IMR-90 (cell line): ENCODE results near the gene DOK3. TPM values are rescaled to one million over a fixed set of nuclear protein-coding genes. Genes with fewer than 3 reads are reported as not detected.

ENCODE experiments used
- ATAC-seq: fragments of 200-7000 bp; cut with Tn5 transposase; 2 replicates; pipeline ENCODE4 v1.9.1; 2020; ENCODE audit warnings: low read depth, mild to moderate bottlenecking, moderate library complexity
- BruUV-seq: library from RNA; stranded (reverse); fragments of 400-500 nt; replicated peaks from 2 replicates; lab custom pipeline; 2021; lab: Mats Ljungman, UMichigan
- CTCF ChIA-PET: fragments of 300-600 bp; formaldehyde crosslinking; extraction: SDS; loops from one replicate; lab custom pipeline; 2021; ENCODE audit warnings: antibody characterized with exemption; lab: Yijun Ruan, JAX
- POLR2A ChIA-PET: fragments of 300-600 bp; sonication (Branson Sonifier 250); formaldehyde crosslinking; loops from one replicate; lab custom pipeline; 2022; ENCODE audit warnings: antibody characterized with exemption; ENCODE audit not compliant: unreplicated experiment; lab: Charles Lee
- DNase-seq: peaks from one replicate; pipeline ENCODE4 v3.0.0; 2013
- H2AFZ ChIP-seq: replicated peaks from 2 replicates; pipeline ENCODE3; 2013; ENCODE audit warnings: low read length, mild to moderate bottlenecking; ENCODE audit not compliant: poor library complexity
- H2AK5ac ChIP-seq: 2 replicates; pipeline ENCODE4 v1.6.1; 2013; ENCODE audit warnings: low read depth, low read length, inconsistent platforms
- H2AK9ac ChIP-seq: replicated peaks from 2 replicates; pipeline ENCODE3; 2013; ENCODE audit warnings: mild to moderate bottlenecking, low read depth, low read length, moderate library complexity; ENCODE audit not compliant: poor library complexity
- H2BK120ac ChIP-seq: 2 replicates; pipeline ENCODE4 v1.6.1; 2013; ENCODE audit warnings: low read depth, low read length, inconsistent platforms
- H2BK15ac ChIP-seq: 3 replicates; pipeline ENCODE4 v1.6.1; 2013; ENCODE audit warnings: low read depth, low read length, inconsistent platforms
- H2BK20ac ChIP-seq: 2 replicates; pipeline ENCODE4 v1.6.1; 2013; ENCODE audit warnings: low read depth, mild to moderate bottlenecking, inconsistent platforms, low read length, moderate library complexity
- H2BK5ac ChIP-seq: 2 replicates; pipeline ENCODE4 v1.6.1; 2013; ENCODE audit warnings: mild to moderate bottlenecking, low read depth, low read length, inconsistent platforms; ENCODE audit not compliant: poor library complexity, severe bottlenecking
- H3K14ac ChIP-seq: replicated peaks from 2 replicates; pipeline ENCODE4 v1.6.1; 2013; ENCODE audit warnings: low read depth, low read length, inconsistent platforms
- H3K18ac ChIP-seq: 2 replicates; pipeline ENCODE4 v1.6.1; 2013; ENCODE audit warnings: low read depth, low read length, control low read depth
- H3K23ac ChIP-seq: 2 replicates; pipeline ENCODE4 v1.6.1; 2013; ENCODE audit warnings: low read depth, low read length, inconsistent platforms
- H3K27ac ChIP-seq: 2 replicates; pipeline ENCODE4 v1.5.1; 2013; ENCODE audit warnings: mild to moderate bottlenecking, control low read depth, low read length; ENCODE audit not compliant: insufficient read depth
- H3K27me3 ChIP-seq: 2 replicates; pipeline ENCODE4 v1.6.1; 2013; ENCODE audit warnings: low read length; ENCODE audit not compliant: control insufficient read depth, insufficient read depth
- H3K36me3 ChIP-seq: 2 replicates; pipeline ENCODE4 v1.6.1; 2013; ENCODE audit warnings: low read length, mixed read lengths; ENCODE audit not compliant: control insufficient read depth, insufficient read depth
- H3K4ac ChIP-seq: 2 replicates; pipeline ENCODE4 v1.6.1; 2013; ENCODE audit warnings: low read depth, low read length, inconsistent platforms
- H3K4me1 ChIP-seq: 2 replicates; pipeline ENCODE4 v1.6.1; 2013; ENCODE audit warnings: low read length, mixed read lengths; ENCODE audit not compliant: control insufficient read depth, insufficient read depth
- H3K4me2 ChIP-seq: 2 replicates; pipeline ENCODE4 v1.6.1; 2013; ENCODE audit warnings: low read depth, mild to moderate bottlenecking, control low read depth, low read length, moderate library complexity
- H3K4me3 ChIP-seq: 2 replicates; pipeline ENCODE4 v1.5.1; 2013; ENCODE audit warnings: low read depth, mild to moderate bottlenecking, control low read depth, low read length, moderate library complexity; ENCODE audit not compliant: insufficient read depth
- H3K56ac ChIP-seq: 2 replicates; pipeline ENCODE4 v1.6.1; 2013; ENCODE audit warnings: low read length, inconsistent platforms; ENCODE audit not compliant: insufficient read depth; ENCODE audit errors: extremely low read depth
- H3K79me1 ChIP-seq, 2 experiments: 2 replicates each; pipeline ENCODE4 v1.6.1; 2013; ENCODE audit warnings: low read length in 2 of 2, inconsistent platforms in 1 of 2, low read depth in 1 of 2
- H3K9ac ChIP-seq: 2 replicates; pipeline ENCODE4 v1.6.1; 2013; ENCODE audit warnings: low read depth, low read length, control low read depth
- H3K9me1 ChIP-seq: 2 replicates; pipeline ENCODE4 v1.6.1; 2013; ENCODE audit warnings: low read length, inconsistent platforms; ENCODE audit not compliant: insufficient read depth
- H3K9me3 ChIP-seq: 2 replicates; pipeline ENCODE4 v1.6.1; 2013; ENCODE audit warnings: low read length; ENCODE audit not compliant: control insufficient read depth, insufficient read depth
- H4K20me1 ChIP-seq: 2 replicates; pipeline ENCODE4 v1.6.1; 2013; ENCODE audit warnings: low read length, inconsistent platforms; ENCODE audit not compliant: insufficient read depth
- H4K5ac ChIP-seq: 2 replicates; pipeline ENCODE4 v1.6.1; 2013; ENCODE audit warnings: mild to moderate bottlenecking, low read depth, low read length, control low read depth
- H4K8ac ChIP-seq, 2 experiments: 2 replicates each; pipeline ENCODE4 v1.6.1; 2013; ENCODE audit warnings: low read depth in 2 of 2, low read length in 2 of 2, control low read depth in 1 of 2, inconsistent platforms in 1 of 2
- H4K91ac ChIP-seq: 2 replicates; pipeline ENCODE4 v1.6.1; 2013; ENCODE audit warnings: low read depth, low read length, inconsistent platforms; ENCODE audit not compliant: insufficient read depth
- BHLHE40 ChIP-seq: fragments of 150-350 bp; IDR thresholded peaks from 2 replicates; pipeline ENCODE4 v1.6.1; 2016; ENCODE audit warnings: mild to moderate bottlenecking, low read depth, low read length
- CEBPB ChIP-seq: IDR thresholded peaks from 2 replicates; pipeline ENCODE4 v1.6.1; 2012; ENCODE audit warnings: low read depth, low read length, improper control_type of control experiment
- CHD1 ChIP-seq: IDR thresholded peaks from 2 replicates; pipeline ENCODE4 v1.6.1; 2012; ENCODE audit warnings: low read depth, low read length, improper control_type of control experiment
- FOS ChIP-seq: fragments of 150-350 bp; IDR thresholded peaks from 2 replicates; pipeline ENCODE4 v1.6.1; 2016; ENCODE audit warnings: low read depth, low read length
- MAFK ChIP-seq: IDR thresholded peaks from 2 replicates; pipeline ENCODE4 v1.6.1; 2012; ENCODE audit warnings: low read depth, low read length, improper control_type of control experiment
- MAZ ChIP-seq: IDR thresholded peaks from 2 replicates; pipeline ENCODE4 v1.6.1; 2012; ENCODE audit warnings: low read depth, mild to moderate bottlenecking, low read length, improper control_type of control experiment, moderate library complexity, borderline replicate concordance
- MXI1 ChIP-seq: IDR thresholded peaks from 2 replicates; pipeline ENCODE4 v1.6.1; 2012; ENCODE audit warnings: low read depth, mild to moderate bottlenecking, low read length, moderate library complexity, borderline replicate concordance
- NFE2L2 ChIP-seq: fragments of 150-350 bp; IDR thresholded peaks from 2 replicates; pipeline ENCODE4 v1.6.1; 2016; ENCODE audit warnings: low read depth, mild to moderate bottlenecking, low read length
- POLR2A ChIP-seq: IDR thresholded peaks from 2 replicates; pipeline ENCODE4 v1.6.1; 2012; ENCODE audit warnings: mild to moderate bottlenecking, low read depth, low read length
- RAD21 ChIP-seq: IDR thresholded peaks from 2 replicates; pipeline ENCODE4 v1.6.1; 2012; ENCODE audit warnings: low read length, improper control_type of control experiment
- RCOR1 ChIP-seq: IDR thresholded peaks from 2 replicates; pipeline ENCODE4 v1.6.1; 2012; ENCODE audit warnings: mild to moderate bottlenecking, low read length, improper control_type of control experiment; ENCODE audit not compliant: insufficient replicate concordance
- RFX5 ChIP-seq: IDR thresholded peaks from 2 replicates; pipeline ENCODE4 v1.8.0; 2012; ENCODE audit warnings: low read depth, mild to moderate bottlenecking, low read length, moderate library complexity
- SMC3 ChIP-seq: fragments of 150-350 bp; IDR thresholded peaks from 2 replicates; pipeline ENCODE4 v1.6.1; 2016; ENCODE audit warnings: low read depth, mild to moderate bottlenecking, antibody characterized with exemption, low read length, moderate library complexity
- WGBS, 2 experiments: methylation state at CpG; one replicate each; pipeline versions ENCODE4 v1.1.5 to v1.1.7; 2013; ENCODE audit warnings: missing lambda C conversion rate in 2 of 2; ENCODE audit not compliant: insufficient read length in 1 of 2; ENCODE audit errors: extremely low coverage in 2 of 2; 5-methylcytosine and 5-hydroxymethylcytosine counted together
- dilution Hi-C: fragments of 300-500 bp; cut with HindIII; formaldehyde crosslinking; loops from one replicate; pipeline ENCODE4 v1.14.3; 2018; ENCODE audit warnings: low sequenced_read_pairs; ENCODE audit not compliant: unreplicated experiment
- in situ Hi-C: fragments of 300-500 bp; cut with MboI; formaldehyde crosslinking; loops from 3 replicates; pipeline ENCODE4 v1.14.3; 2019; ENCODE audit warnings: low sequenced_read_pairs, inconsistent platforms, mixed read lengths
- intact Hi-C: fragments of 100-400 bp; cut with micrococcal nuclease; formaldehyde crosslinking; loops from 2 replicates; pipeline ENCODE4 v1.10.0; 2022
- polyA plus RNA-seq, 3 experiments: library from polyadenylated mRNA; depleted of rRNA; stranded (reverse); fragments of >200 nt; gene quantifications; 2 replicates each; pipeline ENCODE4 v1.2.3, GENCODE V29; 2012; ENCODE audit warnings: low replicate concordance in 1 of 3
- total RNA-seq: library from RNA; depleted of rRNA; stranded (reverse); fragments of >200 nt; gene quantifications from 2 replicates; pipeline ENCODE4 v1.2.3, GENCODE V29; 2012
- TF ChIP-seq, protein P1 (sequence below): fragments of 150-350 bp; IDR thresholded peaks from 2 replicates; pipeline ENCODE4 v1.6.1; 2016; ENCODE audit warnings: low read depth, mild to moderate bottlenecking, low read length, moderate library complexity, borderline replicate concordance
- TF ChIP-seq, protein P2 (sequence below): fragments of 150-350 bp; IDR thresholded peaks from 2 replicates; pipeline ENCODE4 v1.6.1; 2017; ENCODE audit warnings: mild to moderate bottlenecking, antibody characterized with exemption, low read length, low read depth
- TF ChIP-seq, protein P3 (sequence below): conservative IDR thresholded peaks from 2 replicates; pipeline ENCODE4 v1.5.1; 2012; ENCODE audit warnings: mild to moderate bottlenecking, low read depth, low read length, improper control_type of control experiment

DOK3 gene
- total and polyA plus RNA-seq, 2 of the 4 experiments (the other 2 are of a cell fraction): 0.54 to 3.9 TPM

DNA sequence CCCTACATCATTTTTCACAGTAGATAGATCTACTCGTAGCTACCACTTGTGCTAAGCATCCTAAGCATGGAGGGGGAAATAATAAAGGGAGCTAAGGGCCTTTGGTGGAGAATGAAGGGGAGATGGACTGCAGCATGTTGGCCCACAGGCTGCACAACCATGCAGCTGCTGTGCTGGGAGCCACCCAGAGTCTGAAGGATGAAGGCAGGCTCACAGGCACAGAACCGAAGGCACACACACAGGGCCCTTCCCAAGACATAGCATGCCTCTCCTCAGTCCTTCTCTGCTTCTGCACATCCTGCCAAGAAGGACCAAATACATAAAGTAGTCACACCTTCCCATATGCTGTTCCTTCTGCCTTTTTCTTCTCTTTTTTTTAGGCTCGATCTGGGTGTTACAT lies 38.1 kb upstream of the DOK3 start:
- BruUV-seq: no TSS peak
- Histone ChIP-seq H2BK20ac (peak overlapping the region; percentile 6; the same call in 1 of the 2 replicates), H3K27ac (peak overlapping the region; percentile 81; the same call in 1 of the 2 replicates), H2AK5ac (peak overlapping the region; percentile 46; the same call in 1 of the 2 replicates), H3K4me3 (no peak overlapping the region), H3K36me3 (peaks cover 3% of the 10 kb centered on the region; the same call in 1 of the 2 replicates), H3K9me3 (no peaks in the 10 kb centered on the region), H2BK5ac (peak overlapping the region; percentile 64), H3K4me2 (peak overlapping the region; percentile 48; the same call in 1 of the 2 replicates), H3K18ac (peak overlapping the region; percentile 50; the same call in 1 of the 2 replicates), H3K56ac (no peak overlapping the region), H3K23ac (peak overlapping the region; percentile 21; the same call in 1 of the 2 replicates), H3K79me1 (peaks cover 18 to 79% of the 10 kb centered on the region in 2 experiments), H3K4ac (peak overlapping the region; percentile 35), H2BK15ac (peak overlapping the region; percentile 29; the same call in 1 of the 3 replicates), H3K14ac (peak overlapping the region; percentile 11; the same call in 1 of the 2 replicates), H4K8ac (peak overlapping the region in 1 of 2 experiments; percentile 20; a peak in 2 of 4 replicates), H4K91ac (peak overlapping the region; percentile 18; the same call in 1 of the 2 replicates), H3K4me1 (peaks cover 23% of the 10 kb centered on the region), H4K5ac (peak overlapping the region; percentile 40), H3K27me3 (no peaks in the 10 kb centered on the region), H2AK9ac (no peak overlapping the region), H3K9ac (0 out of 2 replicates have a peak overlapping the region, but pooled peaks have one; percentile 20), H2AFZ (no peak overlapping the region), H4K20me1 (peaks cover 61% of the 10 kb centered on the region), H2BK120ac (peak overlapping the region; percentile 54; the same call in 1 of the 2 replicates), H3K9me1 (peaks cover 24% of the 10 kb centered on the region)
- ATAC-seq: no peak
- intact Hi-C loops: loop anchor here (2.0 kb wide), 1 partner anchor 51 kb away; no protein-coding TSS in a partner anchor
- POLR2A ChIA-PET: no interaction called here
- TF ChIP-seq RFX5: no peak
- no peak for TF ChIP-seq RCOR1
- no peak for TF ChIP-seq MAZ
- TF ChIP-seq MAFK: no peak
- TF ChIP-seq, protein P1, sequence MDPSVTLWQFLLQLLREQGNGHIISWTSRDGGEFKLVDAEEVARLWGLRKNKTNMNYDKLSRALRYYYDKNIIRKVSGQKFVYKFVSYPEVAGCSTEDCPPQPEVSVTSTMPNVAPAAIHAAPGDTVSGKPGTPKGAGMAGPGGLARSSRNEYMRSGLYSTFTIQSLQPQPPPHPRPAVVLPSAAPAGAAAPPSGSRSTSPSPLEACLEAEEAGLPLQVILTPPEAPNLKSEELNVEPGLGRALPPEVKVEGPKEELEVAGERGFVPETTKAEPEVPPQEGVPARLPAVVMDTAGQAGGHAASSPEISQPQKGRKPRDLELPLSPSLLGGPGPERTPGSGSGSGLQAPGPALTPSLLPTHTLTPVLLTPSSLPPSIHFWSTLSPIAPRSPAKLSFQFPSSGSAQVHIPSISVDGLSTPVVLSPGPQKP: no peak
- TF ChIP-seq, protein P2, sequence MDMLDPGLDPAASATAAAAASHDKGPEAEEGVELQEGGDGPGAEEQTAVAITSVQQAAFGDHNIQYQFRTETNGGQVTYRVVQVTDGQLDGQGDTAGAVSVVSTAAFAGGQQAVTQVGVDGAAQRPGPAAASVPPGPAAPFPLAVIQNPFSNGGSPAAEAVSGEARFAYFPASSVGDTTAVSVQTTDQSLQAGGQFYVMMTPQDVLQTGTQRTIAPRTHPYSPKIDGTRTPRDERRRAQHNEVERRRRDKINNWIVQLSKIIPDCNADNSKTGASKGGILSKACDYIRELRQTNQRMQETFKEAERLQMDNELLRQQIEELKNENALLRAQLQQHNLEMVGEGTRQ: no peak
- no peak for TF ChIP-seq SMC3
- no peak for TF ChIP-seq POLR2A
- TF ChIP-seq CEBPB: no peak
- TF ChIP-seq CHD1: no peak
- TF ChIP-seq BHLHE40: no peak
- no peak for TF ChIP-seq RAD21
- TF ChIP-seq, protein P3, sequence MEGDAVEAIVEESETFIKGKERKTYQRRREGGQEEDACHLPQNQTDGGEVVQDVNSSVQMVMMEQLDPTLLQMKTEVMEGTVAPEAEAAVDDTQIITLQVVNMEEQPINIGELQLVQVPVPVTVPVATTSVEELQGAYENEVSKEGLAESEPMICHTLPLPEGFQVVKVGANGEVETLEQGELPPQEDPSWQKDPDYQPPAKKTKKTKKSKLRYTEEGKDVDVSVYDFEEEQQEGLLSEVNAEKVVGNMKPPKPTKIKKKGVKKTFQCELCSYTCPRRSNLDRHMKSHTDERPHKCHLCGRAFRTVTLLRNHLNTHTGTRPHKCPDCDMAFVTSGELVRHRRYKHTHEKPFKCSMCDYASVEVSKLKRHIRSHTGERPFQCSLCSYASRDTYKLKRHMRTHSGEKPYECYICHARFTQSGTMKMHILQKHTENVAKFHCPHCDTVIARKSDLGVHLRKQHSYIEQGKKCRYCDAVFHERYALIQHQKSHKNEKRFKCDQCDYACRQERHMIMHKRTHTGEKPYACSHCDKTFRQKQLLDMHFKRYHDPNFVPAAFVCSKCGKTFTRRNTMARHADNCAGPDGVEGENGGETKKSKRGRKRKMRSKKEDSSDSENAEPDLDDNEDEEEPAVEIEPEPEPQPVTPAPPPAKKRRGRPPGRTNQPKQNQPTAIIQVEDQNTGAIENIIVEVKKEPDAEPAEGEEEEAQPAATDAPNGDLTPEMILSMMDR: no peak
- no peak for TF ChIP-seq FOS
- no peak for TF ChIP-seq MXI1
- no peak for TF ChIP-seq NFE2L2
- WGBS, 2 experiments: no CpG with 5 or more reads among the region's 3 CpGs
- no peak for DNase-seq
- dilution Hi-C loops: no loop called here
- in situ Hi-C loops: no loop called here
- CTCF ChIA-PET: no interaction called here
